H9 (cell line): Measurements from ENCODE around the gene LDHAL6B. TPM values are rescaled to one million over a fixed set of nuclear protein-coding genes. Genes with fewer than 3 reads are reported as not detected.
A peak's percentile ranks its signal among the peaks of the same experiment; 100 is the strongest.

Experiments used
- DNase-seq: peaks from one replicate; pipeline ENCODE4 v3.0.0-alpha.2; 2017
- H2AFZ ChIP-seq: one replicate; pipeline ENCODE4 v1.6.1; 2013; ENCODE audit warnings: mild to moderate bottlenecking, low read length, control low read depth, moderate library complexity
- H2AK5ac ChIP-seq: 2 replicates; pipeline ENCODE4 v1.6.1; 2013; ENCODE audit warnings: low read length, control low read depth, mixed read lengths; ENCODE audit not compliant: insufficient read length
- H2BK120ac ChIP-seq: one replicate; pipeline ENCODE4 v1.6.1; 2013; ENCODE audit warnings: low read depth, mild to moderate bottlenecking, low read length, control low read depth, inconsistent platforms; ENCODE audit not compliant: poor library complexity, severe bottlenecking
- H2BK12ac ChIP-seq: 2 replicates; pipeline ENCODE4 v1.6.1; 2013; ENCODE audit warnings: low read length, control low read depth, mixed read lengths, low read depth; ENCODE audit not compliant: insufficient read length
- H2BK15ac ChIP-seq: 2 replicates; pipeline ENCODE4 v1.6.1; 2013; ENCODE audit warnings: low read depth, low read length, control low read depth
- H2BK20ac ChIP-seq: one replicate; pipeline ENCODE4 v1.6.1; 2013; ENCODE audit warnings: low read depth, mild to moderate bottlenecking, low read length, control low read depth, inconsistent platforms; ENCODE audit not compliant: poor library complexity, severe bottlenecking
- H2BK5ac ChIP-seq: 2 replicates; pipeline ENCODE4 v1.6.1; 2013; ENCODE audit warnings: low read length, control low read depth, mixed read lengths; ENCODE audit not compliant: insufficient read length
- H3K14ac ChIP-seq: 2 replicates; pipeline ENCODE4 v1.6.1; 2013; ENCODE audit warnings: low read length, control low read depth; ENCODE audit not compliant: insufficient read depth
- H3K18ac ChIP-seq: 2 replicates; pipeline ENCODE4 v1.6.1; 2013; ENCODE audit warnings: low read depth, mild to moderate bottlenecking, mixed read lengths, low read length, control low read depth; ENCODE audit not compliant: insufficient read length
- H3K23ac ChIP-seq: 2 replicates; pipeline ENCODE4 v1.6.1; 2013; ENCODE audit warnings: low read length, control low read depth, mixed read lengths, low read depth; ENCODE audit not compliant: insufficient read length
- H3K23me2 ChIP-seq: 2 replicates; pipeline ENCODE4 v1.6.1; 2013; ENCODE audit warnings: low read depth, mild to moderate bottlenecking, mixed read lengths, low read length, control low read depth; ENCODE audit not compliant: insufficient read length, poor library complexity, severe bottlenecking
- H3K27ac ChIP-seq: 2 replicates; pipeline ENCODE4 v1.5.1; 2013; ENCODE audit warnings: low read length, control low read depth, mixed read lengths, low read depth; ENCODE audit not compliant: insufficient read length
- H3K27me3 ChIP-seq: 2 replicates; pipeline ENCODE4 v1.6.1; 2013; ENCODE audit warnings: low read length, control low read depth, inconsistent platforms; ENCODE audit not compliant: insufficient read depth
- H3K4ac ChIP-seq: 2 replicates; pipeline ENCODE4 v1.6.1; 2013; ENCODE audit warnings: low read depth, mild to moderate bottlenecking, control low read depth, inconsistent platforms, low read length, moderate library complexity
- H3K4me1 ChIP-seq: 2 replicates; pipeline ENCODE4 v1.6.1; 2013; ENCODE audit warnings: low read length, control low read depth, inconsistent platforms; ENCODE audit not compliant: insufficient read depth
- H3K4me2 ChIP-seq: 2 replicates; pipeline ENCODE4 v1.6.1; 2013; ENCODE audit warnings: low read length, control low read depth, mixed read lengths; ENCODE audit not compliant: insufficient read length, insufficient read depth
- H3K56ac ChIP-seq: 2 replicates; pipeline ENCODE4 v1.6.1; 2013; ENCODE audit warnings: low read depth, mild to moderate bottlenecking, mixed read lengths, low read length, control low read depth; ENCODE audit not compliant: insufficient read length
- H3K79me1 ChIP-seq: 2 replicates; pipeline ENCODE4 v1.6.1; 2013; ENCODE audit warnings: low read depth, mild to moderate bottlenecking, moderate library complexity, low read length, control low read depth, inconsistent platforms; ENCODE audit not compliant: insufficient read depth, poor library complexity, severe bottlenecking
- H3K79me2 ChIP-seq: 2 replicates; pipeline ENCODE4 v1.6.1; 2013; ENCODE audit warnings: low read length, control low read depth, inconsistent platforms; ENCODE audit not compliant: insufficient read depth
- H3K9ac ChIP-seq: 2 replicates; pipeline ENCODE4 v1.6.1; 2013; ENCODE audit warnings: low read length, control low read depth, mixed read lengths; ENCODE audit not compliant: insufficient read length; ENCODE audit errors: extremely low read depth
- H3K9me3 ChIP-seq: one replicate; pipeline ENCODE4 v1.6.1; 2013; ENCODE audit warnings: low read depth, low read length, inconsistent platforms; ENCODE audit not compliant: control insufficient read depth
- H3T11ph ChIP-seq: one replicate; pipeline ENCODE4 v1.6.1; 2013; ENCODE audit warnings: mild to moderate bottlenecking, low read length, control low read depth, inconsistent platforms
- H4K20me1 ChIP-seq: one replicate; pipeline ENCODE4 v1.6.1; 2013; ENCODE audit not compliant: control insufficient read depth, insufficient read length, insufficient read depth
- H4K5ac ChIP-seq: 2 replicates; pipeline ENCODE4 v1.6.1; 2013; ENCODE audit warnings: low read depth, mild to moderate bottlenecking, mixed read lengths, low read length, control low read depth; ENCODE audit not compliant: insufficient read length
- H4K8ac ChIP-seq: replicated peaks from 2 replicates; pipeline ENCODE4 v1.6.1; 2013; ENCODE audit warnings: low read length, control low read depth, mixed read lengths, low read depth; ENCODE audit not compliant: insufficient read length
- H4K91ac ChIP-seq: 2 replicates; pipeline ENCODE4 v1.6.1; 2013; ENCODE audit warnings: low read depth, mild to moderate bottlenecking, moderate library complexity, mixed read lengths, low read length, control low read depth; ENCODE audit not compliant: insufficient read length
- H3K27ac Mint-ChIP-seq, 3 experiments: 2 replicates in 2 of 3; 3 replicates in 1 of 3; pipeline ENCODE4 v1.8.0; 2020 to 2021; ENCODE audit warnings: mixed read lengths in 3 of 3, mild to moderate bottlenecking in 1 of 3, moderate library complexity in 1 of 3
- H3K27me3 Mint-ChIP-seq: 2 replicates; pipeline ENCODE4 v1.8.0; 2021; ENCODE audit warnings: low read depth, mild to moderate bottlenecking, moderate library complexity, mixed read lengths
- H3K36me3 Mint-ChIP-seq, 3 experiments: 2 replicates in 2 of 3; 3 replicates in 1 of 3; pipeline ENCODE4 v1.8.0; 2020 to 2021; ENCODE audit warnings: low read depth in 3 of 3, mixed read lengths in 3 of 3; ENCODE audit not compliant: insufficient read depth in 1 of 3
- H3K4me1 Mint-ChIP-seq, 2 experiments: 2 replicates each; pipeline ENCODE4 v1.8.0; 2020; ENCODE audit warnings: mixed read lengths in 2 of 2
- H3K4me3 Mint-ChIP-seq, 2 experiments: 2 replicates in 1 of 2; 3 replicates in 1 of 2; pipeline ENCODE4 v1.8.0; 2020 to 2021; ENCODE audit warnings: mild to moderate bottlenecking in 2 of 2, mixed read lengths in 2 of 2, moderate library complexity in 1 of 2
- H3K9me3 Mint-ChIP-seq, 2 experiments: 2 replicates in 1 of 2; 3 replicates in 1 of 2; pipeline ENCODE4 v1.8.0; 2020; ENCODE audit warnings: mild to moderate bottlenecking in 2 of 2, mixed read lengths in 2 of 2, moderate library complexity in 1 of 2
- CTCF ChIP-seq: fragments of 200-600 bp; sonication (generic); conservative IDR thresholded peaks from 3 replicates; pipeline ENCODE4 v1.8.0; 2021; ENCODE audit warnings: antibody characterized with exemption, mild to moderate bottlenecking
- WGBS: extraction: QIAGEN DNeasy Blood & Tissue Kit; methylation state at CpG from one replicate; pipeline ENCODE4 v1.1.7; 2013; ENCODE audit warnings: missing lambda C conversion rate, low lambda C conversion rate, mixed read lengths; ENCODE audit not compliant: insufficient read length; ENCODE audit errors: extremely low coverage; 5-methylcytosine and 5-hydroxymethylcytosine counted together
- total RNA-seq: library from RNA; stranded (reverse); gene quantifications from 2 replicates; pipeline ENCODE4 v1.2.1, GENCODE V29; 2021

Gene LDHAL6B
- total RNA-seq, 1 experiment from 2014 or later: not detected

DNA sequence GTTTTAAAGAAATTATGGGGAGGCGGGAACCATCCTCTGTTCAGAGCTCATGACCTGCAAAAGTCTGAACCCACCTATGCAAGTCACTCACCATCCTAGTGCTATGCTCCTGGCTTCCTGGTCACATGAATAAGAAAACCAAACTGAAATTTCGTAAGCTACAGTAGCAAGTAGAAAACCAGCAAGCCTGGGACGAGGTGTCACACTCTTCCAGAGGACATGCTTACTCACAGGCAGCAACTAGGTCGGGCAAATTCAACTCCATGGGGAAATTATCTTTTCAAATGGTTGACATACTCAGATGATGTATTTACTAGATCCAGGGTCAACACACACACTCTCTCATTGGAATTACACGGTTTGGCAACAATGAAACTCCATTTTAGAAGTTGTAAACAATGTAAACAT is 31.3 kb downstream of the LDHAL6B start:
- no peak for TF ChIP-seq CTCF
- no peak overlapping the region for H3K18ac ChIP-seq
- H3K4me2 ChIP-seq: no peak overlapping the region
- peaks cover 3% of the 10 kb centered on the region; the same call in 1 of the 2 replicates for H3K4me1 ChIP-seq
- H4K20me1 ChIP-seq: no peaks in the 10 kb centered on the region
- no CpG with 5 or more reads among the region's 5 CpGs for WGBS
- H3K9me3 ChIP-seq: no peaks in the 10 kb centered on the region
- H3K27ac ChIP-seq: no peak overlapping the region
- H2AFZ ChIP-seq: no peak overlapping the region
- H2AK5ac ChIP-seq: no peak overlapping the region
- H3K23ac ChIP-seq: no peak overlapping the region
- no peaks in the 10 kb centered on the region for H3K27me3 ChIP-seq
- no peak overlapping the region for H2BK12ac ChIP-seq
- no peaks in the 10 kb centered on the region for H3K23me2 ChIP-seq
- H3K4ac ChIP-seq: no peak overlapping the region
- H4K8ac ChIP-seq: no peak overlapping the region
- no peak overlapping the region for H3K14ac ChIP-seq
- peaks cover 17 to 20% of the 10 kb centered on the region in 2 experiments for H3K4me1 Mint-ChIP-seq
- no peak overlapping the region for H3K56ac ChIP-seq
- H2BK120ac ChIP-seq: no peak overlapping the region
- H3K36me3 Mint-ChIP-seq: peaks cover 2 to 22% (median 20%) of the 10 kb centered on the region in 3 experiments
- peak overlapping the region; percentile 38 to 82 (median 81); a peak in 5 of 7 replicates for H3K27ac Mint-ChIP-seq
- no peak overlapping the region for H3K9ac ChIP-seq
- H2BK5ac ChIP-seq: no peak overlapping the region
- H3K4me3 Mint-ChIP-seq: no peak overlapping the region
- DNase-seq: no peak
- H3K9me3 Mint-ChIP-seq: no peaks in the 10 kb centered on the region
- H3K27me3 Mint-ChIP-seq: no peaks in the 10 kb centered on the region
- no peak overlapping the region for H4K5ac ChIP-seq
- H2BK15ac ChIP-seq: no peak overlapping the region
- H3K79me1 ChIP-seq: no peaks in the 10 kb centered on the region
- H2BK20ac ChIP-seq: no peak overlapping the region
- no peak overlapping the region for H3T11ph ChIP-seq
- H4K91ac ChIP-seq: no peak overlapping the region
- H3K79me2 ChIP-seq: no peaks in the 10 kb centered on the region
